Activated CD4-positive, CD25-positive, alpha-beta regulatory T cell treated with anti-CD3 and anti-CD28 coated beads, Interleukin-2, amount 50 U/mL, for 16 hours (primary cell): ENCODE measurements around the gene SIT1.

Source experiments
- DNase-seq: peaks from one replicate; pipeline ENCODE4 v3.0.0-alpha.2; 2020; ENCODE audit warnings: low read depth, low spot score

Gene SIT1

DNA sequence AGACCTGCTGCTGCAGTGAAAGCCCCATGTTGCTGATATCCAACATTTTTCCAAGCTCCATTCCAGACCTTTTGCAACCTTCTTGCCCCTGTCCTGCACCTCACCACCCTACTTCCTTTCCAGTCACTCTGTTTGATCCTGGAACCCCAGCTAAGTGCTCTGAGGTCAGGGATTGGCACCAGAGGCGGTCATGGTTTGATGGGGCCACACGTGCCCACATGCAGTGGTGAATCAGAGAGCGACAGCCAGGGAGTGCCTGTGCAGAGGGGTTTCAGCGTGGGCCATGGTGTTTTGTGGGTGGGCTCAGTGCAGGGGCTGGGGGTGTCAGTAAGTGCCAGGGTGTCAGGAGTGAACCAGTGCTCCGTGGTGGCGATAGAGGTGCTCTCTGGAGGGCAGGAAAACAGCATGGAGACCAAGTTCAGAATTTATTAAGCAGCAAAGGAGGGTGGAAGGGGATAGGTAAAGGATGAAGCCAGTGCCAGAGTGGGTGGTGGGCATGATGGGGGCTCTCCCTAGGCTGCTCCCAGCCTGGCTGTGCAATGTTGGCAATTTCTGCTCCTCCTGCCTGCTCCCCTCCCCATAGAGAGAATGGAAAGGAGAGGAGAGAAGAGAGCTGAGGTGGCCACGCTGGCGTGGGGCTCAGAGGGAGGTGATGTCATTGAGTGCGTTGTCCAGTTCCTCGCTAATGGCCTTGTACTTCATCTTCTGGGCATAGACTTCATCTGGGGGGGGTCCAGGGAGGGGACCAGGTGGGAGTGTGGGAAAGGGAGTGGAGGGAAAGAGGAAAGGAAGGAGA, 32.0 kb upstream of the SIT1 start:
- no peak for DNase-seq

DNA sequence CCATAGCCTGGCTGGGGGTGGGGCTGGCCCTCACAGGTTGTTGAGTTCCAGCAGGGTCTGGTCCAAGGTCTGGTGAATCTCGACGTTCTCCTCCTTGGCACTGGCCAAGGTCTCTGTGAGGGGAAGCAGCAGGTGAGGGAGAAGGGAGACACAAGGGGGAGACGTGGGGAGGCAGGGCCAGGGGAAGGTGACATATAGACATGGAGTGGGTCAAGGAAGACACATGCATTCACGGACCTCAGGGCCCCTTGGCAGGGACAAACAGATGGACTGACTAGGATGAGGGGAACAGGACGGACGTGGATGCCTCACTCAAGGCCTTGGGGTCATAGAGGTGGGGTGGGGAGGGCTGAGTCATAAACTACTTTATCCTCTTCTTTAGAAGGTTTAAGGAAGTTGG, 31.3 kb upstream of the SIT1 start:
- DNase-seq = no peak

- no peak for DNase-seq
Observed at GRCh38 chr9:35681341-35682002, 30.7 kb upstream of the SIT1 start.

DNA sequence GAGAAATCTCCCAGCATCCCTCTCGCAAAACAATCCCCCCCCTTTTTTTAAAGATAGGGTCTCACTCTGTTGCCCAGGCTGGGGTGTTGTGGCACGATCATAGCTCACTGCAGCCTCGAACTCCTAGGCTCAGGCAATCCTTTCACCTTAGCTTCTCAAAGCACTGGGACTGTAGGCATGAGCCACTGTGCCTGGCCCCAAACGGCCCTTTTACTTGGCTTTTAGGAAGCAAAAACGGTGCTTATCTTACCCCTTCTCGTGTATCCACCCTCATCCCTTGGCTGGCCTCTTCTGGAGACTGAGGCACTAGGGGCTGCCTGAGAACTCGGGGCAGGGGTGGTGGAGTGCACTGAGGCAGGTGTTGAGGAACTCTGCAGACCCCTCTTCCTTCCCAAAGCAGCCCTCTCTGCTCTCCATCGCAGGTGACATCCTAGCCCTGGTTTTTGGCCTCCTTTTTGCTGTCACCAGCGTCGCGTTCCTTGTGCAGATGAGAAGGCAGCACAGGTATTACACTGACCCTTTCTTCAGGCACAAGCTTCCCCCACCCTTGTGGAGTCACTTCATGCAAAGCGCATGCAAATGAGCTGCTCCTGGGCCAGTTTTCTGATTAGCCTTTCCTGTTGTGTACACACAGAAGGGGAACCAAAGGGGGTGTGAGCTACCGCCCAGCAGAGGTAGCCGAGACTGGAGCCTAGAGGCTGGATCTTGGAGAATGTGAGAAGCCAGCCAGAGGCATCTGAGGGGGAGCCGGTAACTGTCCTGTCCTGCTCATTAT, 29.8 kb upstream of the SIT1 start:
- DNase-seq = no peak

- DNase-seq = no peak
Observed at GRCh38 chr9:35679766-35680330, 29.1 kb upstream of the SIT1 start.

GRCh38 chr9:35679091-35679490, 28.4 kb upstream of the SIT1 start:
- no peak for DNase-seq

GRCh38 chr9:35675732-35676392, 25.1 kb upstream of the SIT1 start:
- no peak for DNase-seq

DNA sequence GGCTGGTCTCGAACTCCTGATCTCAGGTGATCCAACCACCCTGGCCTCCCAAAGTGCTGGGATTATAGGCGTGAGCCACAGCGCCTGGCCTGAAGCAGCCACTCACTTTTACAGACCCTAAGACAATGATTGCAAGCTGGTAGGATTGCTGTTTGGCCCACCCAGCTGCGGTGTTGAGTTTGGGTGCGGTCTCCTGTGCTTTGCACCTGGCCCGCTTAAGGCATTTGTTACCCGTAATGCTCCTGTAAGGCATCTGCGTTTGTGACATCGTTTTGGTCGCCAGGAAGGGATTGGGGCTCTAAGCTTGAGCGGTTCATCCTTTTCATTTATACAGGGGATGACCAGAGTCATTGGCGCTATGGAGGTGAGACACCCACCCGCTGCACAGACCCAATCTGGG, 24.5 kb upstream of the SIT1 start:
- no peak for DNase-seq

- DNase-seq = no peak
Observed at GRCh38 chr9:35674025-35674361, 23.3 kb upstream of the SIT1 start.

DNA sequence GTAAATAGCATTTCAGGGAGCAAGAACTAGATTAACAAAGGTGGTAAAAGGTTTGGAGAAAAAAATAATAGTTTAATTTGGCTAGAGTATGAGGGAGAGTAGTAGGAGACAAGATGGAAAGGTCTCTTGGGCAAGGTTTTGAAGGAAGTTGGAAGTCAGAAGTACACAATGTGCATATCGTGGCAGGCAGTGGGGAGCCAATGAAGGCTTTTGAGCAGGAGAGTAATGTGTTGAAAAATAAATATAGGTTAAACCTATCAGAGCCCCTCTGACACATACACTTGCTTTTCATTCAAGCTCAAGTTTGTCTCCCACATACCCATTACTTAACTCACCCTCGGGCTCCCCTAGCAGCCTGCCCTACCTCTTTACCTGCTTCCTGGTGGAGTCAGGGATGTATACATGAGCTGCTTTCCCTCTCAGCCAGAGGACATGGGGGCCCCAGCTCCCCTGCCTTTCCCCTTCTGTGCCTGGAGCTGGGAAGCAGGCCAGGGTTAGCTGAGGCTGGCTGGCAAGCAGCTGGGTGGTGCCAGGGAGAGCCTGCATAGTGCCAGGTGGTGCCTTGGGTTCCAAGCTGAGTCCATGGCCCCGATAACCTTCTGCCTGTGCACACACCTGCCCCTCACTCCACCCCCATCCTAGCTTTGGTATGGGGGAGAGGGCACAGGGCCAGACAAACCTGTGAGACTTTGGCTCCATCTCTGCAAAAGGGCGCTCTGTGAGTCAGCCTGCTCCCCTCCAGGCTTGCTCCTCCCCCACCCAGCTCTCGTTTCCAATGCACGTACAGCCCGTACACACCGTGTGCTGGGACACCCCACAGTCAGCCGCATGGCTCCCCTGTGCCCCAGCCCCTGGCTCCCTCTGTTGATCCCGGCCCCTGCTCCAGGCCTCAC, 22.6 kb upstream of the SIT1 start, which contains the start of gene CA9:
TSS of gene CA9 (plus strand) at position 797 of the 893 bp plus-strand sequence. CDS start at position 829, 32 bp downstream.
- DNase-seq = no peak

- DNase-seq = no peak
Observed at GRCh38 chr9:35669331-35670145, 18.8 kb upstream of the SIT1 start.

DNA sequence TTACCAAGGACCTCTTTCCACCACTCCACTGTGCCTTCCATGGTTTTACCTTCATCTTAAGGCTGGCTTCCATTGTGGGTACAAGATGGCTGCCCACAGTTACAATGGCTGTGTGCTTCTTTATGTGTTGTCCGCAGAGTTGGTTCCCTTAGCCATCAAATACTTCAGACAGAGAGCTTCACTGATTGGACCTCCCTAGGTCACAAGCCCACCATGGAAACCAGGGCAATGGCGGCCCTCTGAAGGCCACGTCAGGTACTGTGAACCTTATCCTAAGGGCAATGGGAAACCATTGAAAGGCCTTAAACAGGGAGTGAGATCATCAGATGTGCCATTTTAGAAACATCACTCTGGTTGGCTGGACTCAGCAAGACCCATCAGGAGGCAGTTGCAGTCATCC, 17.2 kb upstream of the SIT1 start:
- no peak for DNase-seq

DNA sequence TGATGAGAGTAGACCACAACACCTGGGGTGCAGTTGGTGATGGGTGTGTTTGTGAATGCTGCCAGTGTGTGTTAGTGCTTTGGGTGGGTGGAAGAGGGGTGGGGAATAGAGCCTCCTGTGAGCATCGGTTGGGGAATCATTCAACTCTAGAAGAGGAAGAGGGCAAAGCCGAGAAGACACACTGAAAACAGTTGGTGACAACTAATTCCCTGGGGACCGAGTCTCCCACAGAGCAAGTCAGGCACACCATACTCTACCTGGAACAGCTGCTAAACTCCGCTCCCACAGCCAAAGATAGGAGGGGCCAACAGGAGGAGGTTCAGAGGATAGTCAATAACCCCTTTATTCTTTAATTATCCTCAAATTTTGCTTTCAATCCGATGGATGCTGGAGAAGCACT, 15.8 kb upstream of the SIT1 start:
- no peak for DNase-seq

DNA sequence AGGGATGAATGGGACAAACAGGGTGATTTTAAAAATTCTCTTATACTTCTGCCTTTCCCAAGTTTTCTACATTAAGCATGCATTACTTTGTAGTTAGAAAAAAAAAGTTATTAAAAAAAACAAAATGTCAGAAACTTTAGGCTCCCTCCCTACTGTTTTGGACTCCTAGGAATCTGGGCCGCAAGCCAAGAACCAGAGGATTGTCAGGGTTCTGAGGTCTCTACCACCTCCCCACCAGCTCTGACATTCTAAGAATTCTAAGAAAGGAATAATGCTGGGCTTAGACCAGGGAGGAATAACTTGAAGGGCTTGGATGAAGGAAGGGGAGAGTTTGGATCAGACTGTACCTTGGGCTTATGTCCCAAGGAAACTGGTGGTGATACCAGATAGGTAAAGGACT, 15.3 kb upstream of the SIT1 start:
- no peak for DNase-seq

GRCh38 chr9:35665471-35665818, 14.7 kb upstream of the SIT1 start:
- DNase-seq = no peak

DNA sequence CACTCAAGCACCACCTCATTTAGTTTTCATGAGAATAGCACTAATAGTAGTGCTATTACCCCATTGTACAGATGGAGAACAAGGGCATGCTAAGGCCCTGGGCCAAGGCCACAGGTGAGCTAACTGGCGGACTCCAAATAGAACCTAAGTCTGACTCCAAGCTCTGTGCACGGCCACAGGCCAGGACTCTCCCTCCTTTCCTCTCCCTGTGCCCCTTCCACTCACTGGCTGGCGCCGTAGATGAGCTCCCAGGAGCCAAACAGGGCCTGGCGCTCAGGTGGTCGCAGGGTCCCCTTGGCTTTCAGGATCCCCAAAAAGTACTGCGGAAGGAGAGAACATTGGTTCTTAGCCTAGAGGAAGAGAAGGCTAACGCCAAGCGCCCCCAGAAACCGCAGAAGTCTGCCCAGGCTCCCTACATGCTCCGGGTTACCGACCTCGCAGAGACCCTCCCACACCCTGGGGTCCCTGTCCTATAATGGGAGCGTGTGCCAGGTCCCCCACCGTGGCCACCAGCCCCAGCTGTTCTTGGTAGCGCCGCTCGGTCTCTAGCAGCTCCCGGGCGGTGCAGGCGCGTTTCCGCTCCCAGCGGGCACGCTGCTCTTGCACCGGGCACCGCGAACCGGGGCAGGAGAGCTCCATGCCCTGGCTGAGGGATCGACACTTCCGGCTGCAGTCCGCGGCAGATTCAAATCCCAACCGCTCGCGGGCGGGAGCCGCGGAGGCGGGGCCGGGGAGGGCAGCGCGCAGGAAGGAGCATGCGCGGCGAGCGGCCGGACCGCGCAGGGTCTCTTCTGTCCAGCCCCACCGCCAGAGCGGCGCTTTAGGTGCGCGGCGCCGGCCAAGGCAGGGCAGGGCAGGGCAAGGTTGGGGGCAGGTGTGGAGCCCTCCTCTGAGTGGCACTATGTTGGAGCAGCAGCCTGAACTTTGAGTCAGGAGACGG, 14.1 kb upstream of the SIT1 start, which contains the start of gene ARHGEF39:
TSS of gene ARHGEF39 (minus strand) at position 665 of the 940 bp plus-strand sequence. CDS start at position 639, 26 bp downstream.
- peak; percentile 44 for DNase-seq

GRCh38 chr9:35662437-35662836, 11.7 kb upstream of the SIT1 start:
- no peak for DNase-seq

- no peak for DNase-seq
Observed at GRCh38 chr9:35661756-35662350, 11.1 kb upstream of the SIT1 start.
